HG02870 (cell line): ENCODE data around the gene SEC23IP.
A peak's percentile ranks its signal among the peaks of the same experiment; 100 is the strongest.
"Not testable (repeated sequence)": the region's sequence is repeated elsewhere in the genome, so short reads cannot be mapped to it uniquely, and the experiment has no call there.

ENCODE experiments used
- ATAC-seq: cut with Tn5 transposase; IDR thresholded peaks from one replicate; pipeline ENCODE4 v1.9.1; 2021; ENCODE audit warnings: mild to moderate bottlenecking, moderate library complexity; ENCODE audit not compliant: unreplicated experiment

The SEC23IP gene

DNA sequence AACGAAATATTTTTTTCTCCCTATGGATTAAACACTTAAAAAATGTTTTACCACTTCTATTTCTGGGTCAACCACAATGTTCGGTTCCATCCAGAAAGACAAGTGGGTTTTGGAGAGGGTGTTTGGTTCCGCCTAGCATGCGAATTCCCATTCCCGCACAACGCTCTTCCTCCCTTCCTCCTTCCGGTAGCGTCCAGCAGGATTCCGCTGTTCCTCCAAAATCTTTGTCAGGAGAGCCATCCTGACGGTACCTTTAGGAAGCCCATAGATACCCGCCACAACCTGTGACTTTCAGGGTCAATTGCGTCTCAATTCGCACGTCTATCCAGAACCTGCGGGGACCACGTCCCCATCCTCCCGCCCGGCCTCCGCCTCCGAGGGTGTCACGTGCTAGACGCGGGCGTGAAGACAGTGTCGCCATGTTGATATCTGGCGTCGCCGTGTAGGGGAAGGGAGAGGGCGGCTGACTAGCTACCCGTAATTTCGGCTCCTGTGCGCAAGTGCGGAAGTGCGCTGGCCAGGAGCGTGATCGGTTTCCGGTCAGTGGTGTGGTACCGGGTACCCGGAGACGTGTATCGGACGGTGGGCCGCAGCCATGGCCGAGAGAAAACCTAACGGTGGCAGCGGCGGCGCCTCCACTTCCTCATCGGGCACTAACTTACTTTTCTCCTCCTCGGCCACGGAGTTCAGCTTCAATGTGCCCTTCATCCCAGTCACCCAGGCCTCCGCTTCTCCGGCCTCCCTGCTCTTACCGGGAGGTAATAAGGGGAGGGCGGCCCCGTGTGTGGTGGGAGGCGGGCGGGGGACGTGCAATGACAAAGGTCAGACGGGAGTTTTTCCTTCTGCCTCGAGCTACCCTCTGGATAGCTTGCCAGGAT lies at the start of gene SEC23IP:
SEC23IP (plus strand) TSS at position 543 of the 878 bp plus-strand sequence; CDS start at position 596, 53 bp downstream.
- peak; percentile 97 for ATAC-seq

DNA sequence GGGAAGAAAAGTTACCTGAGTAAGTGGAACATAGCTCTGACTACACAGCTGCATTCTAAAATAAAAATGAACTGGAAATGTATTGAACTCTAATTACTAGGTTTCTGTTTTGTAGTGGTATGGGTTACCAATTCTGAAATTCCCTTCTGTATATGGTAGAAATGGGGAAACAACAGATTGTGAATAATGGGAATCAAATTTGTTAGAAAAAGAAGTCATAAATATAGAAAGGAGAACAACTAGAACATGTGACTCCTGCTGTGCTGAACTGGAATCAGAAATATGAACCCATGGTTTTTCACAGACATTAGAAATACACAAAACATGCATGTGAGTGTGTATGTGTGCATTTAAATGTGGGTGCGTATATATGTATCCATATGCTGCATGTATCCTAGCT lies 46.9 kb upstream of the SEC23IP start:
- ATAC-seq = no peak

DNA sequence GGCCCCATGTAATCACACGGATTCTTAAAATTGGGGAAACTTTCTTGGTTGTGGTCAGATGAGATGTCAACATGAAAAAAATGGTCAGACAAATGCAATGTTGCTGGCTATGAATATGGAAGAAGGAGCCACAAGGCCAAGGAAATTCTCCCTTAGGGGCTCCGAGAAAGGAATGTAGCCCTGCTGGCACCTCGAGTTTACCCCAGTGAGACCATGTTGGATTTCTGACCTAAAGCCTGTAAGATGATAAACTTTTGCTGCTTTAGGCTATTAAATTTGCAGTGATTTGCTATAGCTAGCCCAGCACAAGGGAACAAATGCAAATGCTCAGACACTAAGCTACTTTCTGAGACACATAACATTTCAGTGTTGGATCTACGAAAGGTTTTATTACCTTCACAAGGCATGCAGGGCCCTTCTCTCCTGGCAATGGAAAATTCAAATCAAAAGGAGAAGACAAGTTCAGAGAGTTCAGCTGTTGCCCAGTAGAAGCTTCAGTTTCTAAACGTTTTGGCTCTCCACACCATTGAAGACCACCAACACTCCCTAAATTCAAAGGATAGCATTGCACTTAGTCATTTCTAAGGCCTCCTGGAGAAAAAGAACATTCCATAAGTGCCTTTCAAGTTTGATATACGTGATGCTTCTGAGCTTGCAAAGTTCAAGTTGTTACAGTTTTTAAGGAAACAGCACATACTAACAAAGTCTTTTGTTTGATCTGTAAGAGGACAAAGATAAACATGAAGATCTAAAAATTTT lies 43.3 kb upstream of the SEC23IP start:
- ATAC-seq = no peak

DNA sequence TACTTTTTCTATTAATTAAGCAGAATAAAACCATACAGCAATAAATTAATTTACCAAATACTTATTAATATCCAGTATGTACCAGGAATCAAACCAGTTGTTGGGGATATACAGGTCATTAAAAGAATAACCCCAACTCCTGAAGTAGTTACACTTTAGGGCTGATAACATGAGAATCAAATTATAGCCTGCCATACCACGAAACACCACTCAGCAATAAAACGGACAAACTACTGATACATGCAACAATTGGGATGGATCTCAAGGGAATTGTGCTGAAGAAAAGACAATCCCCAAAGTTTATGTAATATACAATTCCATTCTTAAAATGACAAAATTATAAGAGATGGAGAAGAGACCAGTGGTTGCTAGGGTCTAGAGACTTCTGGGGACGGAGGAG lies 42.6 kb upstream of the SEC23IP start:
- ATAC-seq = no peak

DNA sequence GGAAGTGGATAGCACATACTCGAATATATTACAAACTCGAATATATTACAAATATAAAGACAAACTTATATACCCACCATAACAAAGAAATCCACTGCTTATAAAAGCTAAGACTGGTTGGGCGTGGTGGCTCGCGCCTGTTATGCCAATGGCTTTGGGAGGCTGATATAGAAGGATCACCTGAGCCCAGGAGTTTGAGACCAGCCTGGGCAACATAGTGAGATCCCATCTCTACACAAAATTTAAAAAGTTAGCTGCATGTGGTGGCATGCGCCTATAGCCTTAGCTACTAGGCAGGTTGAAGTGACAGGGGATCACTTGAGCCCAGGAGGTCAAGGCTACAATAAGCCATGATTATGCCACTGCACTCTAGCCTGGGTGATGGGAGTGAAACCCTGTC lies 40.3 kb upstream of the SEC23IP start:
- ATAC-seq = no peak

DNA sequence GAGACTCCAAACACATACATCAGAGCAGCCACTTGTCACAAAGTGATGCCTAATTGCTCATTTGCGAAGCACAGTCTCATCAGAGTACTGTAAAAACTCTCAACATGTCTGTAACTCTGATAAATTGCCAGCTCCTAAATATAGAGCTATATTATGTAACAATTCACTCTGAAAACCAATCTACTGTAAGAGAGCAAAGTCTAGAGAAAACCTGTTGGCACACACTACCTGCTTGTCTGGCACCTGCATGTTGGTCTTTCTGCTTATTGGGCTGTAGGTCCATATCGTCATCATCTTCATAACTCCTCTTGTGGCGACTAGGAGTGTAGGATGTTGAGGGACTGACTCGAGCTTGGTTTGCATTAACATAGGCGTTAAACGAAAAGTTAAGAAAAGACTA lies 39.7 kb upstream of the SEC23IP start:
- no peak for ATAC-seq

DNA sequence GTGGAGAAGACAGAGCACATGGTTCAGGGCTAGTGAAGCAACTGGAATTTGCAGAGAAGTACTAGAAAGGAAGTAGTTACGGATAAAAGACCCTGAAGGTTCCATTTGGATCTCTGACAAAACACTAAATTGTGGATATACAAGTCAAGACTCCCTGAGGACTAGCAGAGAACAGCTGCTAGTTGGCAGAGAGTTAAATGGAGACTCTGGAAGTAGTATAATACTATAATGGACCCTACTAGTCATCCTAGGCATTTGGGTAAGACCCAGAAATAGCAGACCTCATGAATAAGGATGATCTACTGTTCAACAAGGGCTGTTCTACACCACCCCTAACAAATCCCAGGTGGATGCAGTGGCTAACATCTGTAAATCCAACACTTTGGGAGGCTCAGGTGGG lies 39.0 kb upstream of the SEC23IP start:
- no peak for ATAC-seq

DNA sequence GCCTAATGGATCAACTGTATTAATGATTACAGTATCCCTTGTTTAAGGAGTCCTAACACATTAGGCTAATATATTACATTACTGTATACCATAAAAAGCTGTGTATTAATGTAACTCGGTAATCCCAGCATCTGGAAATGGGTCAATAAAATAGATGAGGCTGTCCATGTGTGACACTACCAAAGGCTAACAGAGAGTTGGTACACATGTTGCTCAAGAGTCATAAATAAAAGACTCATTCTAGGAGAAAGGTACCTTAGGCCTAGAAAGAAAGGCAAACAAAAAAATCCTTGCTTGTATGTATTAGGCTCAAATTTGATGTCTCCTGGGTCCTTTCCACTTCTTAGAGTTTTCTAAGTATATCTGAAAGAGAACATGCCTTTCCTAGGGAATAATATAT lies 34.5 kb upstream of the SEC23IP start:
- no peak for ATAC-seq

DNA sequence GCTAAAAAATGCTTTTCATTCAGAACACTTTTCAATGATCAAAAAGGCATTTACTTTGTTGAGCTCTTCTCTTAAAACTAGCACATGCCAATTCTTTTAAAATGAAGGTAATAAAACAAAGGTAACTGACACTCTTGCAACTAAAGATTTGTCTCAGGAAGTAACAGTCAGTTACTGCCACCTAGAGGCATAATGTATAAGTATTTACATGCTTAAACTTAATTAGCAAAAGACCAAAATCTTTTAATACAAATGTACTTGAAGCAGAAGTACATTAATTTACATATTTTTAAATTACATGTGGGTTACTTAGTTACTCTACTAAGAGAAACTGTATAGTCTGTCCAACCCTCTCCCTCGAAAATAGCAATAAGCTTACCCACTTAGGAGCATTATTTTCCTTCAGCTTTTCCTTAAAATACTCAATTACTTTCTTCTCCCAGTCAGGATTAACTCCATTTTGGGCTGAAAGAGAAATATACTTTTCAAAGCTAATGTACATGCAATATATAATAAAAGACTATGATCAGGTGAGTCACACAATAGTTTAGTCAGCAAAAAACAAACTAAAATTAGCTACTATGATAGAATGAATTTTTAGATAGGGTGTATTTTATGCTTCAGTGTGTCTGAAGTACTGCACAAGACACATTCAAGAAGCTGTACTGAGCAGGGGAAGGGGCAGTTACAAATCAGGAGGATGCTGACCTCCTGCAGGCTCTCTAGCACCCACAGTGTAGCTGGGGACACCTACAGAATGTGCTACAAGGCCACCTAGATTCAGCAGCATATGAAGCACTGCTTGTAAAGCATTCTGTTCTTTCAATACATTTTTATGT lies 32.9 kb upstream of the SEC23IP start:
- no peak for ATAC-seq

DNA sequence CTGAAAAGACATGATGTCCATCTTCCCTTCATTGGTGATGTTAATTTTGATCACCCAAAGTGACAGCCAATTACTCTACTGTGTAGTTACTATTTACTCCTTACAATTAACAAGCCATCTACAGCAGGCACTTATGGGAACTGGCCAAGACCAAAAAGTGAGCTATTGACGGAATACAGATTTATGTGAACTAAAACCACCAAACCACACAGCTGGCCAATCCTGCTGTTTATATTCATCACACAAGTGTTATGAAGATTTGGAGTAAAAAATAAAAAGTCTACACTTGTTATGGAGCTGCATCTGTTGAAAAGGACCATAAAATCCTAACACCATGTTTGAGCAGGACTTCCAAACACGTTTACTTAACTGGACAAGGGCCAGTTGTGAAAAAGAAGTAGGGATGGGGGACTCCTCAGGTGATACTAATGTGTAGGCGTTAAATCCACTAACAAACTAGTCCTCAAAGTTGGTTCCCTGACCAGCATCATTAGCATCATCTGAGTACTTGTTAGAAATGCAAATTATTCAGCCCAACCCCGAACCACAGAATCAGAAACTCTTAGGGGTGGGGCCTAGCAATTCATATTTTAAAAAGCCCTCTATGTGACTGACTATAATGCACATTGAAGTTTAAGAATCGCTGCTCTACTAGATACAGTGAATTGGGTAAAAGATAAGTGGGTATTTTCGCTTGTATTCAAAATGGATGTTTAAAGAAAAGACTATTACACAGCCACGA lies 31.5 kb upstream of the SEC23IP start:
- peak; percentile 58 for ATAC-seq

DNA sequence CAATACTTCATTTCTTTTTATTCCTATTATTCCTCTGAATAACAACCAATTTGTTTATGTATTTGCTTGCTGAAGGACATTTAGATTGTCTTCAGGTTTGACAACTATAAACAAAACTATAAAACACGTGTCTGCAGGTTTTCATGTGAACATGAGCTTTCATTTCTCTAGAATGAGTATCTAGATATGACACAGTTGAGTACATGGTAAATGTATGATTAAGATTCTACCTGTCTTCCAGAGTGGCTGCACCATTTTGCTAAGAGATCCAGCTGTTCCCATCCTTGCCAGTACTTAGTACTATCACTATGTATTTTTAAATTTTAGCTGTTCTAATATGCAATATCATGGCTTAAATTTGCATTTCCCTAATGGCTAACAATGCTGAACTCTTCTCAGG lies 30.0 kb upstream of the SEC23IP start:
- ATAC-seq = no peak

DNA sequence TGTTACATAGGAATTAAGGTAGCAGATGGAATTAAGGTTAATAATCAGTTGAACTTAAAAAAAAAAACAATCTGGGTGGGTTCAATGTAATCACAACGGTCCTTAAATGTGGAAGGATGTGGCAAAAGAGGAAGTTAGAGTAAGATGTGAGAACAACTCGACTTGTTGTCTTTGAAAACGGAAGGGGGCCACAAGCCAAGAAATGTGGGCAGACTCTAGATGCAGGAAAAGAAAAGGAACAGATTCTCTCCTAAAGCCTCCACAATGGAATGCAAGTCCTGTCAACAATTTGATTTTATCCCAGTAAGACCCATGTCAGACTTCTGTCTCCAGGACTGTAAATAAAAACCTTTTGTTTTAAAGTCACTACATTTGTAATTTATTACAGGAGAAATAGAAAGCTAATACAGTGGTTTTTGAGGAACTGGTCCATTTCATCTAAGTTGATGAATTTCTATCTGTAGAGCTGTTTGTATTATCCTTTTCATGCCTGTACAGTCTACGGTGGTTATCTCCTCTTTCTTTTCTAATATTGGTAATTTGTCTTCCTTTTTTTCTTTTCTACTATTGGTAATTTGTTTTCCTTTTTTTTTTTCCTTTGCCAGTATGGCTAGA lies 28.5 kb upstream of the SEC23IP start:
- no peak for ATAC-seq

DNA sequence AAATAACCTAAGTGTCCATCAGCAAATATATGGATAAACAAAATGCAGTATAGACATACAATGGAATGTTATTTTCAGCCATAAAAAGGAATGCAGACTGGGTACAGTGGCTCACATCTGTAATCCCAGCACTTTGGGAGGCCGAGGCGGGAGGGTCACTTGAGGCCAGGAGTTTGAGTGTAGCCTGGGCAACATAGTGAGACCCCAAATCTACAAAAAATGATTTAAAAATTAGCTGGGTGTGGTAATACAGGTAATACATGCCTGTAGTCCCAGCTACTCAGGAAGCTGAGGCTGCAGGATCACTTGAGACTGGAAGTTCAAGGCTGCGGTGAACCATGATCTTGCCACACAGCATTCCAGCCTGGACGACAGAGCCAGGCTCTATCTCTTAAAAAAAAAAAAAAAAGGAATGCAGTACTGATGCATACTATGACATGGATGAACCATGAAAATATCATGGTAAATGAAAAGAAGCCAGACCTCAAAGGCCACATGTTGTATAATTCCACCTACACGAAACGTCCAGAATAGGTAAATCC lies 26.8 kb upstream of the SEC23IP start:
- no peak for ATAC-seq

DNA sequence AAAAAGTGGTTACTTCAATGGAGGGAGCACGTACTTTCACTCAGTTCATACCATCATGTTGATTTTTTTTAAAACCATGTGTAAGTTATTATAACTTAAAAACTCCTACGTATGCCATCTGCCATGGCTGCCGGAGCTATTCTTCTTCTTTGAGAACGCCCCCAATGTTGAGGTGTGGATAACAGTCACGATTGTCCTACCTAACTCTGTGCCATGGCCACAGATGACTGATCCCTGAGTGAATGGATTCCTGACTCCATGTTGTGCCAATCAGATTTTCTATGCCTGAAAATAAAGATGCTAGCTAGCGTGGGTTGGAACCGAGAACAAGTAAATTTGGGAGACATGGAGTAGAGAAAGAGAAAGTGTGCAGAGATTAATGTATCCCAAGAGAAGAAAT lies 25.2 kb upstream of the SEC23IP start:
- no peak for ATAC-seq

DNA sequence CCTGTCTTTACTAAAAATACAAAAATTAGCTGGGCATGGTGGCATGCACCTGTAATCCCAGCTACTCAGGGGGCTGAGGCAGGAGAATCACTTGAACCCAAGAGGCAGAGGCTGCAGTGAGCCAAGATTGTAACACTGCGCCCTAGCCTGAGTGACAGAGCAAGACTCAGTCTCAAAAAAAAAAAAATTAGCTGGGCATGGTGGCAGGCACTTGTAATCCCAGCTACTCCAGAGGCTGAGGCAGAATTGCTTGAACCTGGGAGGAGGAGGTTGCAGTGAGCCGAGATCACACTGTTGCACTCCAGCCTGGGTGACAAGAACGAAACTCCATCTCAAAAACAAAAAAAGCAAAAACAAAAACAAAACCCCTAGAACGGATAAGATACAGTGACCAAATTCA lies 23.1 kb upstream of the SEC23IP start:
- ATAC-seq = not testable (repeated sequence)

DNA sequence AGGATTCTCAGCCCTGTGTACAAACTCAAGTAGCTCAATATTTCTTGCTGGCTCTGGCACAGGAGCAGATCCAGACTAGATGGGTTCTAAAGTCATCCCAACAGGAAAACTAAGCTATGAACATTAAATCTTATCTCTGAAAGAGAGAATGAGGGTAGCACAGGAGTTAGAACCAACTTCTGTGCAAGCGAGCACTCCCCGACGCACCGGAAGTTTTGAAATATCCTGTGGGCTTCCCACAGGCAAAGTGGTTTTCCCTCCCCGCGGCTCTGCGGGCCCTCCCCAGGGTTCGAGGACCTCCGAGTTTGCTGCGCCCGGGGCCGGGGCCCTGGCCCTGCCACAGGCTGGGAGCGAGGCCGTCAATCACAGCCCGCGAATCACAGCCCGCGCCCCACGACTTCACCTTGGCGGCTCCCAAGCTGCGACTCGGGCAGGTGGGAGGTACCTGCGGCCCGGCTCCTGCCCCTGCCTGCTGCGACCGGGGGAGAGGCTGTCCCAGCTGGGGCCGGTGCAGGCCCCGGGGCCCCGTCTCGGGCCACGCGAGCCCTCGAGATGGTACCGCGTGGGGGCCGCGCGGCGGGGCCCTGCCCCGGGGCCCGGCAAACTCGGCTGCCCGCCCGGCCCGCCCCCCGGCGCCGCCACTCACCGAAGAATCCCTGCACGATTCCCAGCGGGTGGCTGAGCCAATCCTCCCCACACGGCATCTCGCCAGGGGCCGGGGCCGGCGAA lies 20.5 kb upstream of the SEC23IP start:
- peak; percentile 23 for ATAC-seq

DNA sequence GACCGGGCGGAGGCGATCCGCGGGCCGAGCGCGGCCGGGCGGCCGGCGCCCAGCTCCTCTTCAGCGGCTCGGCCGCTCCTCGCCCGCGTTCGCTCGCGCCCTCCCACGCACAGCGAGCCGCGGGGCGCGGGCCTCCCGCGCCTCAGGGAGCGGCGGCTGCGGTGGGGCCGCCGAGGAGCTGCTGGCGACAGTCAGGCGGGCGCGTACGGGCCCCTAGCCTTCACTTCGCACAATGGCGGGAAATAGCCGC lies 20.0 kb upstream of the SEC23IP start, which contains the start of gene MCMBP:
MCMBP (minus strand) TSS at position 234 of the 250 bp plus-strand sequence. CDS start 259 bp downstream, outside the sequence.
- peak; percentile 7 for ATAC-seq

DNA sequence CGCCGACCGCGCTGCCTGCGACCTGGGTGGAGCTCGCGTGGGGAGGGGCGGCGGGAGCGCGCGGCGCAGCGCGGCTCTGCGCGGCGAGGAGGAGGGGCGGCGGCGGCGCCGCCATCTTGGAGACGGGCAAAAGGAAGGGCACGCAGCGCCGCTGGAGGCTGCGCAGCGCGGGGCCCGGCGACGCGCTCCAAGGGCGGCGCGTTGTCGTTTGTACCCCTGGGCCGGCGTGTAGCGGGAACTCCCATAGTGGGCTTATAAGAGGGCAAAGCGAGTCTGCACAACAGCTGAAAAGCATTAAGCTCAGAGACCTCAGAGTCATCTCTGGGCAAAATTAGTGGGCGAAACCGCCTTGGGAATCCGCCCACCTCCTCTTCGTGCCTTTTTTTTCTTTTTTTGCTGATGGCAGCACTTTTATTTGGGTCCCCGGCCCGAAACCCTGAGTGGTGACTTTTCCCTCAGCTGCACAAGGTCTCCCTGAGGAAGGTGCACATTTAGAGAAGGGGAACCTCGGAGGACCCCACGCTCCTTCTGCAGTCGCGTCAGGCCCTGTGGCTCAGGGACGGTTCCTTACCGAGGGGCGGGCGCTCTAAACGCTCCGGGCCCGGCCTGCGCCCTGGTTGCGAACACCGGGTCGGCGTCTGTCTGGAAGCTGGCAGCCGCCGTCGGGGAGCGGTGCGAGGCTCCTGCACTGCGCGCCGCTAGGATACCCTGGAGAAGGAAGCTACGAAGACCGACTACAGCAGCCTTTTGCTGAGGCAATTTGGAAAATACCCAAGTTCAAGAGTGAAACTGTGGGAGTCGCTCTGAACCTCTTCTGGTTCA lies 19.5 kb upstream of the SEC23IP start:
- ATAC-seq = peak; percentile 78
